NCI-H2107 (cell line): ENCODE results near the gene HSPB7.
A peak's percentile ranks its signal among the peaks of the same experiment; 100 is the strongest.

Experiments used
- DNase-seq: peaks from one replicate; lab custom pipeline; 2025; lab: John Stamatoyannopoulos, UW

Gene HSPB7

GRCh38 chr1:15975805-15976680 is 41.8 kb downstream of the HSPB7 start, which contains the start of gene ZBTB17:
ZBTB17 (minus strand) TSS chr1:15976101; CDS start chr1:15948495, 27,606 bp downstream.
- DNase-seq: peak; percentile 88

GRCh38 chr1:15975358-15975804 is 42.5 kb downstream of the HSPB7 start:
- DNase-seq: no peak

GRCh38 chr1:15974855-15975254 is 43.0 kb downstream of the HSPB7 start:
- no peak for DNase-seq

- DNase-seq: no peak
Measured at GRCh38 chr1:15973772-15974171, 44.1 kb downstream of the HSPB7 start.

- no peak for DNase-seq
Measured at GRCh38 chr1:15972409-15972808, 45.4 kb downstream of the HSPB7 start.

- no peak for DNase-seq
Measured at GRCh38 chr1:15970911-15971310, 46.9 kb downstream of the HSPB7 start.

GRCh38 chr1:15969321-15969880 is 48.4 kb downstream of the HSPB7 start:
- DNase-seq: no peak

GRCh38 chr1:15968172-15968571 is 49.7 kb downstream of the HSPB7 start:
- no peak for DNase-seq

- no peak for DNase-seq
Measured at GRCh38 chr1:15966956-15967344, 50.9 kb downstream of the HSPB7 start.

GRCh38 chr1:15966081-15966955 is 51.5 kb downstream of the HSPB7 start:
- DNase-seq: no peak

GRCh38 chr1:15965228-15965767 is 52.5 kb downstream of the HSPB7 start:
- DNase-seq: no peak
